Right hindlimb (tissue), 1 donor: ENCODE results near the gene ADGRB2.

ENCODE experiments used
- DNase-seq: peaks from one replicate; pipeline ENCODE4 v3.0.0-alpha.2; 2018

Gene ADGRB2

GRCh38 chr1:31748365-31748764 is 15.8 kb downstream of the ADGRB2 start:
- no peak for DNase-seq

- no peak for DNase-seq
Observed at GRCh38 chr1:31747304-31747703, 16.8 kb downstream of the ADGRB2 start.

- no peak for DNase-seq
Observed at GRCh38 chr1:31746687-31747086, 17.5 kb downstream of the ADGRB2 start.

GRCh38 chr1:31745946-31746670 is 18.0 kb downstream of the ADGRB2 start:
- DNase-seq, result peak; percentile 52

GRCh38 chr1:31745096-31745945 is 18.8 kb downstream of the ADGRB2 start:
- DNase-seq, result peak; percentile 75

GRCh38 chr1:31744165-31744888 is 19.8 kb downstream of the ADGRB2 start:
- no peak for DNase-seq

- no peak for DNase-seq
Observed at GRCh38 chr1:31742462-31743212, 21.5 kb downstream of the ADGRB2 start.

GRCh38 chr1:31739346-31739745 is 24.8 kb downstream of the ADGRB2 start:
- DNase-seq, result no peak

GRCh38 chr1:31736675-31737074 is 27.5 kb downstream of the ADGRB2 start:
- no peak for DNase-seq

GRCh38 chr1:31735571-31735970 is 28.6 kb downstream of the ADGRB2 start:
- no peak for DNase-seq

GRCh38 chr1:31734582-31735107 is 29.5 kb downstream of the ADGRB2 start:
- DNase-seq, result no peak

GRCh38 chr1:31733389-31734219 is 30.5 kb downstream of the ADGRB2 start:
- no peak for DNase-seq

- DNase-seq, result no peak
Observed at GRCh38 chr1:31732751-31733289, 31.3 kb downstream of the ADGRB2 start.

GRCh38 chr1:31732343-31732742 is 31.8 kb downstream of the ADGRB2 start:
- no peak for DNase-seq

GRCh38 chr1:31731049-31731565 is 33.0 kb downstream of the ADGRB2 start:
- DNase-seq, result no peak

- DNase-seq, result no peak
Observed at GRCh38 chr1:31730336-31731048, 33.6 kb downstream of the ADGRB2 start.

GRCh38 chr1:31727849-31728248 is 36.3 kb downstream of the ADGRB2 start:
- DNase-seq, result no peak

GRCh38 chr1:31727195-31727594 is 36.9 kb downstream of the ADGRB2 start:
- no peak for DNase-seq

- DNase-seq, result no peak
Observed at GRCh38 chr1:31726715-31727114, 37.4 kb downstream of the ADGRB2 start.
